NCI-H2029 (cell line): ENCODE results near the gene ATP5ME.
A peak's percentile ranks its signal among the peaks of the same experiment; 100 is the strongest.
"Not testable (repeated sequence)": the region's sequence is repeated elsewhere in the genome, so short reads cannot be mapped to it uniquely, and the experiment has no call there.

Source experiments
- DNase-seq: peaks from one replicate; lab custom pipeline; 2025; lab: John Stamatoyannopoulos, UW

Gene ATP5ME

GRCh38 chr4:674172-675035, at the start of gene ATP5ME, which contains the start of gene MYL5:
Gene ATP5ME (minus strand): TSS chr4:674276. CDS start chr4:674247, 29 bp downstream.
Gene MYL5 (plus strand): TSS chr4:674542. CDS start chr4:678027, 3,485 bp downstream.
- peak; percentile 94 for DNase-seq

DNA sequence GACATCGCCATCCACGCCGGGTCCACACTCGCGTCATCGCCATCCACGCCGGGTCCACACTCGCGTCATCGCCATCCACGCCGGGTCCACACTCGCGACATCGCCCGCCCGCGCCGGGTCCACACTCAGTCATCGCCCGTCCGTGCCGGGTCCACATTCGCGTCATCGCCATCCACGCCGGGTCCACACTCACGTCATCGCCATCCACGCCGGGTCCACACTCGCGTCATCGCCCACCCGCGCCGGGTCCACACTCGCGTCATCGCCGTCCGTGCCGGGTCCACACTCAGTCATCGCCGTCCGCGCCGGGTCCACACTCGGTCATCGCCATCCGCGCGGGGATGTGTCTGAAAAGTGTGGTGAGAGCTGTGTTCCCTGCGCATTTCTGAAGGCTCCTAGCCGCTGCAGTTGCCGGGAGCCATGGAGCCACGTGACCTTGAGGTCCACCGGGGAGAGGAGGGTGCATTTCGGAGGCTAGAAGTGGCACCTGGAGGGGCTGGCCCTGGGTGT, 48.8 kb upstream of the ATP5ME start:
- no peak for DNase-seq

DNA sequence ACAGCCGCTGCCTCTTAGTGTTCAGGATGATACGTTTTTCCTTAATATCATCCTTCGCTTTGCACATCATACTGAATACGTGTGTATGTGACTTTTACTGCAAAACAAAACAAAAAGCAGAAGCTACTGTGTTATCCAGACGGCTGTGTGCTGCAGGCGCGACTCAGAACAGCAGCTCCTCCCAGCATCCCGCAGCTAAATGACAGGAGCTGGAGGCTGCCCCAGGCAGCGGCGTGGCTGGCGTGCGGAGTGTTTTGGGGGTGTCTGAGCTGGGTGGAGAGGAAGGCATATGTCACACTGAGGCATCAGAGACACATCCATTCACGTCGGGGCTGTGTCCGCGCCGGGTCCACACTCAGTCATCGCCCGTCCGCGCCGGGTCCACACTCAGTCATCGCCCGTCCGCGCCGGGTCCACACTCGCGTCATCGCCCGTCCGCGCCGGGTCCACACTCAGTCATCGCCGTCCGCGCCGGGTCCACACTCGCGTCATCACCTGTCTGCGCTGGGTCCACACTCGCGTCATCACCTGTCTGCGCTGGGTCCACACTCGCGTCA, 48.2 kb upstream of the ATP5ME start:
- no peak for DNase-seq

DNA sequence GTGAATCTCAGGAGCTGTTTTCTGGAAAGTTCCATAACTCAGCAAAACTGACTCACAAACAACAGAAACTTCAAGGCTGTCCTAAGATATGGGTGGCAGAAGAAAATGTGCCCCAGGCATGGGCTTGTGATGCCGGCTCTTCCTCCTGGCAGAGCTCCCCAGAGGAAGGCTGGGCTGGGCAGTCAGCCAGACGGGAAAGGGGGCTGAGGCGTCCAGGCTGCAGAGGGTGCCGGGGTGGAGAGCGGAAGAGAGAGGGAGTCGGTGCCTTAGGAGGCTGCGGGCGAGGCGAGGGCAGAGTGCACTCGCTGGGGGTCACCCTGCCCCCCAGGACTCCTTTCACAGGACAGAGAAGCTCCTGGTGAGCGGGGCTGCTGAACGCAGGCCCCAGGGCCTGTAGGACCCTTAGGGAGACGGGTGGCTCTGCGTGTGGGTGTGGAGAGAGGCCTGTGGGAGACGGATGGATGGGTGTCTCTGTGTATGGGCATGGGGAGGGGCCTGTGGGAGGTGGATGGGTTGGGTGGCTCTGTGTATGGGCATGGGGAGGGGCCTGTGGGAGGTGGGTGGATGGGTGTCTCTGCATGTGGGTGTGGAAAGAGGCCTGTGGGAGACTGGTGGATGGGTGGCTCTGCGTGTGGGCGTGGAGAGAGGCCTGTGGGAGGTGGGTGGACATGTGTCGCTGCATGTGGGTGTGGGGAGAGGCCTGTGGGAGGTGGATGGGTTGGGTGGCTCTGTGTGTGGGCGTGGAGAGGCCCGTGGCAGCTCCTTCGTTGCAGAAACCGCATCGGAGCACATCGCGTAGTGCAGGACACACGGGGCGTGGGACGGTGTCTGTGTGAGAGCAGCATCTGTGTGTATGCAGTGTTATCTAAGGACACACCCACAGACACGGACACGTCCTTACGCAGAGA, 47.4 kb upstream of the ATP5ME start:
- no peak for DNase-seq

DNA sequence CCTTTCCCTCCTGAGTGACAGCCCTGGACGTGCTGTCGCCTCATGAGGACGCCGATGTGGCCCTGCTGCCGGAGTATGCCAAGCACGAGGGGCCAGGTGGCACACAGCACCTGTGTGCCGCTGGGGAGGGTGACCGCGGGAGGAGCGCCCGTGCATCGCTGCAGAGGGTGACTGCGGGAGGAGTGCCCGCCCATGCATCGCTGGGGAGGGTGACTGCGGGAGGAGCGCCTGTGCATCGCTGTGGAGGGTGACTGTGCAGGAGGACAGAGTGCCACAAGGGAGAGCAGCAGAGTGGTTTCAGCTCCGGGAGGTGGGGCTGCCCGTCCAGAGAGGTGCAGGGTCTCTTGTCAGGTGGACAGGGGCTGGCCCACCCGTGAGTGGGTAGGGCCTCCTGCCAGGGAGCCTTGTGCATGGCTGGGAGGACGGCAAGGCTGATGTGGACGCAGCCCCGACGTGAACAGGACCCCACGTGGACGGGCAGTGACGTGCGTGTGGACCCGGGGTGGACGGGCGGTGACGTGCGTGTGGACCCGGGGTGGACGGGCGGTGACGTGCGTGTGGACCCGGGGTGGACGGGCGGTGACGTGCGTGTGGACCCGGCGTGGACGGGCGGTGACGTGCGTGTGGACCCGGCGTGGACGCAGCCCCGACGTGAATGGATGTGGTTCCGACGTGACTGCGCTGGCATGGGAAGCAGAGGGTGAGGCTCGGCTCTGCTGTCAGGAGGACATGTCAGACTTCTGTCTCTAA, 46.2 kb upstream of the ATP5ME start:
- no peak for DNase-seq

- DNase-seq, result no peak
Observed at GRCh38 chr4:718460-718859, 44.4 kb upstream of the ATP5ME start.

- DNase-seq, result no peak
Observed at GRCh38 chr4:717601-718320, 43.7 kb upstream of the ATP5ME start.

- no peak for DNase-seq
Observed at GRCh38 chr4:714087-714486, 40.0 kb upstream of the ATP5ME start.

- DNase-seq, result no peak
Observed at GRCh38 chr4:712916-713632, 39.0 kb upstream of the ATP5ME start.

GRCh38 chr4:712093-712492, 38.0 kb upstream of the ATP5ME start:
- DNase-seq, result no peak

DNA sequence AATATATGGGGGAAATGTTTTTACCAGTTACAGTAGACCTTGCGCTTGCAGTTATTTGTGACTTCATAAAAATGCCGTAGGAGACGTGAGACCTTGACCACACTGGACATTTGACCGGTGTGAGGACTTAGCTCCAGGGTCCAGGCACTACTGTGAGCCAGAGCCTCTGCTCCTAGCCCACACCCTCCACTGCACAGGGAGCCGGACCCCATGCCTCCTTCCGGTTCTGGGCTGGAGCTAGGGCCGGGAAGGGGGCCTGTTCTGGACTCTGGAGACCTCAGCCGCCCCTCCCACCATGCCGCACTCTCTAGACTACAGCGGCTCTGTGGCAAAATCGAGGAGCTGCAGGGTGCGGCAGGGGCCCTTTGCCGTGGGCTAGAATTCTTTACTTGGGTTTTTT, 36.8 kb upstream of the ATP5ME start:
- no peak for DNase-seq

GRCh38 chr4:710116-710515, 36.0 kb upstream of the ATP5ME start:
- no peak for DNase-seq

DNA sequence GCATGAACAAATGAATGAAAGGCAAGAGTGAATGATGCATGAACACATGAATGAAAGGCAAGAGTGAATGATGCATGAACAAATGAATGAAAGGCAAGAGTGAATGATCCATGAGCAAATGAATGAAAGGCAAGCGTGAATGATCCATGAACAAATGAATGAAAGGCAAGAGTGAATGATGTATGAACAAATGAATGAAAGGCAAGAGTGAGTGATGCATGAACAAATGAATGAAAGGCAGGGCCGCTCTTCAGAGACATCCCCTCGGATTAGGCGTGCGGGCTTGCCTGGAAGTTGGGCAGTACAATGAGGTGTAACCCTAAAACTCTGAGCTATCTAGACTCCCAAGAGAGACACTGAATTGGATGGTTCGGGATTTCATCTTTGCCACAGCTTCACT, 35.3 kb upstream of the ATP5ME start:
- DNase-seq, result no peak

DNA sequence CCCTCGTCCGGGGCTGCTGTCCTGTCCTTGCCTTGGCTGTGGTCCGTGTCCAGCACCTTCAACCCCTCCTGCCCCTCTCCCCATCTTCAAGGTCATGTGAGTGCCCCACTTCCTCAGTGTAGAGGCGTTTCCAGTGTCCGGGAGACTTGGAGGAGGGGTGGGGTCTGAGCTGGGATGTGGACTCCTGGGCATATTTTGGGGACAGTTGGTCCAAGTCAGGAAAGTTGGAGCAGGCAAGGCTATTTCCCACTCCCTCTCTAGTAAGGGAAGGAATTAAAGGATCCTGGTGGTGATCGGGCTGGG, 34.5 kb upstream of the ATP5ME start:
- DNase-seq, result no peak

GRCh38 chr4:707929-708630, 34.0 kb upstream of the ATP5ME start:
- DNase-seq, result no peak

DNA sequence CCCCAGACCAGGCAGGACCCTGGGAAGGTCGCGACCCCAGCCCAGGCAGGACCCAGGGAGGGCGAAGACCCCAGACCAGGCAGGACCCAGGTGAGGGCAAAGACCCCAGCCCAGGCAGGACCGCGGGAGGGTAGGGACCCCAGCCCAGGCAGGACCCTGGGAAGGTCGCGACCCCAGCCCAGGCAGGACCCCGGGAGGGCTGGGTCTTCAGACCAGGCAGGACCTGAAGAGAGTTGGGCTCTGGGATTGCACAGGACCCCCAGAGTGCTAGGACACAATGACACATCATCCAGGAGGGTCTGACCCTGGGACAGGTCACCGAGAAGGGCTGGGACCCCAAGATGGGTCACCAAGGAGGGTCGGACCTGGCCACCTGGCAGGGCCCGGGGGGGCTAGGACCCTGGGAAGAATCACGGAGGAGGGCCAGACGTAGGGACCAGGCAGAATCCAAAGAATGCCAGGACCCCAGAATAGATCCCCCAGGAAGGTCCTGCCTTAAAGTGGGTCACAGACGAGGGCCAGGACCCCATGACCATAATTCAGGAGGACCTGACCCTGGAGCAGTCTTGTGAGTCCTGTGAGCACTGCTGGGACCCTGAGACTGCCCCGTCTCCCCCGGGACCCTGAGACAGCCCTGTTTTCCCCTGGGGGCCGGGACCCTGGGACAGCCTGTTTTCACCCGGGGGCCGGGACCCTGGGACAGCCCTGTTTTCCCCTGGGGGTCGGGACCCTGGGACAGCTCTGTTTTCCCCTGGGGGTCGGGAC, 32.9 kb upstream of the ATP5ME start:
- DNase-seq, result no peak

DNA sequence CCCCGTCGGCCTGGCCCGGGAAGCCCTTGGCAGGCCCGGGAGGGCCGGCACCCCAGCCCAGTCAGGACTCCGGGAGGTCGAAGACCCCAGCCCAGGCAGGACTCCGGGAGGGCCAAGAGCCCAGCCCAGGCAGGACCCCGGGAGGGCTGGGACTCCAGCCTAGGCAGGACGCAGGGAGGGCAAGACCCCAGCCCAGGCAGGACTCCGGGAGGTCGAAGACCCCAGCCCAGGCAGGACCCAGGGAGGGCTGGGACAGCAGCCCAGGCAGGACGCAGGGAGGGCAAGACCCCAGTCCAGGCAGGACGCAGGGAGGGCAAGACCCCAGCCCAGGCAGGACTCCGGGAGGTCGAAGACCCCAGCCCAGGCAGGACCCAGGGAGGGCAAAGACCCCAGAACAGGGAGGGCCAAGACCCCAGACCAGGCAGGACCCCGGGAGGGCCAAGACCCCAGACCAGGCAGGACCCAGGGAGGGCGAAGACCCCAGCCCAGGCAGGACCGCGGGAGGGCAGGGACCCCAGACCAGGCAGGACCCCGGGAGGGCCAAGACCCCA, 32.1 kb upstream of the ATP5ME start:
- DNase-seq, result not testable (repeated sequence)

DNA sequence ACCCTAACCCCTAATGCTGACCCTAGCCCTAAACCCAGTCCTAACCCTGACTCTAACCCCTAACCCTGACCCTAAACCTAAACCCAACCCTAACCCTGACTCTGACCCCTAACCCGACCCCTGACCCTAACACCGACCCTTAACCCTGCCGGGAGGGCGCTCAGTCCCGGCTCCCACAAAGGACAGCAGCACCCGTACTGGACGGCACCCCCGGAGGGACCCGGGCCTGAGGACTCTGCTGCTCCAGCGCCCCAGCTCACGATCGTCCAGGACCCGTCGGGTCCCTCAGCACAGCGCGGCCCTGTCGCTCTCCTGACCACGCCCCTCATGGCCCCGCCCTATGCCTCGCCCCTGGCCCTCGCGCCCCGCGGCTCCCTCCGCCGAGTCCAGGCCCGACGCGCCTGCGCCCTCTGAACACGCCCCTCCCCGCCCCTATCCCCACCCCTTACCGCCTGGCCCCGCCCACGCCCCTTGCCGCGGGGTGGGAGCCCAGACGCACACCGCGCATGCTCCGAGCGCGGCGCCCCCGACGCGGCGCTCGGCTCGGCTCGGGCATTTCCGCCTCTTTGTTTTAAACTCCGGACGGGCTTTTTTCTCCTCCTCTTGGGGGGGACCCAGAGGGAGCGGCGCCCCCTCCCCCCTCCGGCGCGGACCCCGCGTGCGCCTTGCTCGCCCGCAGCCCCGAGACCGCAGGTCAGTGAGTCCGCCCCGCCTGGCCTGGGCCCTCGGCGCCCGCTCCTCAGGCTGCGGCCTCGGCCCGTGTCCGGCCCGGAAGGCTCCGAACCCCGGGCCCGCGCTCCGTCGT, 31.4 kb upstream of the ATP5ME start, which contains the start of gene PCGF3:
Gene PCGF3, plus strand, starts transcription at position 555 of the 805 bp plus-strand sequence. CDS start 27,849 bp downstream, outside the sequence.
- peak; percentile 88 for DNase-seq
